ENCODE measurements around the gene DDX10.
"Not testable (repeated sequence)": the region's sequence is repeated elsewhere in the genome, so short reads cannot be mapped to it uniquely, and the experiment has no call there.

DDX10 gene

DNA sequence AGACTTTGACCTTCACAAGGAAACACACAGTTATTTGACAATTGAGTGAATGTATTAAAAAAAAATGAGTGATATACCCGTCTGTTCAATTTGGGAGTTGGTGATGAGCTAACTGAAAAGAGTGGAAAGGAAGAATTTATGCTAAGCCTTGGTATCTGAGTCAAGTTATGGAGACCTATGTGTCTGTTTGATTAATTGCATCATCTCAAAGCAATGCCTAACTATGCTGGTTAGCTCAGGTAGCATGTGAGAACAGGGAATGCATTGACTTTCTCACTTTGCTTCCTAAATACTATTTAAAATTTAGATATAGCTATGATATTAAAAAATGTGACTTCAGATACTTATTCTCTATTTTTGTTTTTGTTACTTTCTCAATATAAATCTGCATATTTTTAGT, 110.5 kb downstream of the DDX10 start:
- no peak for DNase-seq

DNA sequence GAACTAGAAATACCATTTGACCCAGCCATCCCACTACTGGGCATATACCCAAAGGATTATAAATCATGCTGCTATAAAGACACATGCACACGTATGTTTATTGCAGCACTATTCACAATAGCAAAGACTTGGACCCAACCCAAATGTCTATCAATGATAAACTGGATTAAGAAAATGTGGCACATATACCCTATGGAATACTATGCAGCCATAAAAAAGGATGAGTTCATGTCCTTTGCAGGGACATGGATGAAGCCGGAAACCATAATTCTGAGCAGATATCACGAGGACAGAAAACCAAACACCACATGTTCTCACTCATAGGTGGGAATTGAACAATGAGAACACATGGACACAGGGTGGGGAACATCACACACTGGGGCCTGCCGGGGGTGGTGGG, 114.3 kb downstream of the DDX10 start:
- not testable (repeated sequence) for DNase-seq

DNA sequence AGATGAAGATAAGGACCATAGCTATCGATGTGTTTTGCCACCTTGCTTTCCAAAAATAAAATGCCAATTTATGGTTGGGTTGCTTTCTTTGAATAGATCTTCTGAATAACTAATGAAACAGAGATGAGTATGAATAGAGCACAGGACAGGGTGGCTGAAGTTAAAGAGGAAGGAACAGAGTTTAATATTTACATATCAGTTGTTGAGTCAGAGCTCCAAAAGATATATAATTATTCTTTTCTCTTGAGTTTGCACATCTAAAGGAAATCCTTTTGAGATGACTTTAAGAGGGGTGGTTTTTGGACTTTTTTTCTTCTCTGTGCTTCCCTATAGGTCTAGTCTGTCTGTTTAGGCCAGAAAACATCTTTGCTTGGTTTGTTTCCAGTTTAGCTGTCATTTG, 115.2 kb downstream of the DDX10 start:
- DNase-seq = no peak

DNA sequence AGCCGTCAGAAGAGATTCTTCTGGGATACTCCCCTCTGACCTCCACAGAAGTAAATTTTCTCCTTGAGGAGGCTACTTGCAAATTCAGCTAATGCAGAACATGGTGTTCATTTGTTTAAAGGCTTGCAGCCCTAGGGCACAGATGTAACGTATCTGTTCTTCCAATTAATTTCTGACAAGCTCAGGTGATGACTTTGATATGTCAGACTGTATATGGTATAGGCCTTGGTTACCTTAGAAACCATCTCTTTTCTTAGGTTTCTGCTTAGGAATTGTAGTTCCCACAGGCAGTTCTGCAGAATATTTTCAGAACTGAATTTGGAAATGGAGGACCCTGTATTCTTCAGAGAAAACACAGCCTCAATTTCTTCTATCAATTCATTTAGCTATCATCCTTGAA, 117.1 kb downstream of the DDX10 start:
- DNase-seq = no peak

DNA sequence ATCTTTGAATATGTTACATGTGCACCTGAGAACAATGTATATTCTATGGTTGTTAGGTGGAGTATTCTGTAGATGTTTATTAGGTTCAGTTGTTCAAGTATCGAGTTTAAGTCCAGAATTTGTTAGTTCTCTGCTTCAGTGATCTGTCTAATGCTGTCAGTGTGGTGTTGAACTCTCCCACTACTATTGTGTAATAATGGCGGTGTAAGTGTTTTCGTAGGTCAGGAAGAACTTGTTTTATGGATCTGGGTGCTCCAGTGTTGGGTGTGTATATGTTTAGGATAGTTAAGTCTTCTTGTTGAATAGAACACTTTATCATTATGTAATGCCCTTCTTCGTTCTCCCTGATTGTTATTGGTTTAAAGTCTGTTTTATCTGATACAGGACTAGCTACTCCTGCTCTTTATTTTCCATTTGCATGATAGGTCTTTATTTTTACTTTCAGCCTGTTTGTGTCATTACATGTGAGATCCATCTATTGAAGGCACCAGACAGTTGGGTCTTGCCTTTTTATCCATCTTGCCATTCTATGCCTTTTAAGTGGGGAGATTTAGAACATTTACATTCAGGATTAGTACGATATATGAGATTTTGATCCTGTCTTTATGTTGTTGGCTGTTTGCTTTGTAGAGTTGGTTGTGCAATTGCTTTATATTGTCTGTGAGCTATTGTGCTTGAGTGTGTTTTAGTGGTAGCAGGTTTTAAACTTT, 121.6 kb downstream of the DDX10 start:
- peak in 2 of 4 experiments; percentile 12 to 13 for DNase-seq

DNA sequence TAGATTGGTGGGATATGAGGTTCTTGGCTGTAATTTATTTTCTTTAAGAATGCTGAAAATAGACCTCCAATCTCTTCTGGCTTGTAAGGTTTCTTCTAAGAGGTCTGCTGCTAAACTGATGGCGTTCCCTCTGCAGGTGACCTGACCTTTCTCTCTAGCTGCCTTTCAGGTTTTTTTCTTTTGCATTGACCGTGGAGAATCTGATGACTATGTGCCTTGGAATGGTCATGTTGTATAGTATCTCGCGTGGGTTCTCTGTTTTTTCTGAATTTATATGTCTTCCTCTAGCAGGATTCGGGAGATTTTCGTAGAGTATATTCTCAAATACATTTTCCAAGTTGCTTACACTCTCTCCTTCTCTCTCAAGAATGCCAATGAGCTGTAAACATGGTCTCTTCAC, 122.2 kb downstream of the DDX10 start:
- no peak for DNase-seq

DNA sequence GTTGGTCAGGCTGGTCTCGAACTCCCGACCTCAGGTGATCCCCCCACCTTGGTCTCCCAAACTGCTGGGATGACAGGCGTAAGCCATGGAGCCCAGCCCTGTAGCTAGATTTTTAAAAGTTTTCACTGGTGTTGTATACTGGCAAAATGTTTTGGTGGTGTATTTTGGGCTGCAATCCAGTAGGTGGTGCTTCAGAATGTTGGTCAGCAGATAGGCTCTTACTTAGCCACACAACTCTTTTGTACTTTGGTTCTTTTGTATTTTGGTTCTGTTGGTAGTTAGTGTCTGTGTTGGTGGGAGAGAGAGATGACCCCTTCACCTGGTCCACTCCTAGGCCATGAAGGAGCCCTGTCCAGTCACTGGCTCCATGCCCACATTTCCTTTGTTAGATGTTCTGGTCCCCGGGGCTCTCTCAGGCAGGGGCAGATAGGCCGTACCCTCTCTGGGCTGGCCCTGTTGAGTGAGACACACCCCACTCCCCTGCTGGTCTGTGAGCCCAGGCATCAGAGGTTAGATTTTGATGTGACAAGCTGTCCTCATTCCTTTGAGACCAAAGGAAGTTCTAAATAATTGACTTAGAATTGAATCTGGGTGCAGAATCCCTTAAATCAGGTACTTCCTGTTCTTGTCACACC, 123.8 kb downstream of the DDX10 start:
- DNase-seq = peak in 2 of 4 experiments; percentile 9 to 10

DNA sequence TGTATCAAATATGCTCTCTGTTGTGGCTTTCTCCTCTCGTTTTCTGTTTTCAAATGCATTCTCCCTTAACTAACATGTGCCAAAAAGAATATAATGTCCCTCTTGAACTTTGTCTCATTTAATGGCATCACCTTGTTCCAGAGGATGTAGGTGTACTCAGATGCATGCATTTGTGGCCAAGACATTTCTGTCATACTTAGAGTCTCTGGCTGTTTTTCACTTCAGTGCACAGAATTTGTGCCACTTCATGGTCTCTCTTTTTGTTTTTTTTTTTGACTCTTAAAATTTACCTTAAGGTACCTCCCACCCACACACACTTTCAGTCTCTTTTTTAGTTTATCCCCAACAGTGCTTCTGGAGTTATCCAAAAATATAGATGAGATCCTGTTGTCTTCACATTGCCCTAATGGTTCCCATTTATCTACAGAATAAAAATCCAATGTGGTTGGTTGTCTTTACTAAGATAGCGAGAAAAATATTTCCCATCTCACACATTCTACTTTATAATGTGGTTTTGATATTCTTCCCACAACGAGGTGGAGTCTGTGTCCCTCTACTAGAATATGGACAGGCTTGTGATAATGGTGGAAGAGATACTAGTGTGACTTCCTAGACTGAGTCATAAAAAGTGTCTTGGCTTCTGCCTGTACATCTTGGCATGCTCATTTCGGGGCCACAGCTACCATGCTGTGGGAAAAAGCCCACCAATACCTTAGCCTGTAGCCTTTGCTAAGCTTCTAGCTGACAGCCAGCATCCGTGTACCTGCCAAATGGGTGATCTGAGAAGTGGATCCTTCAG, 125.8 kb downstream of the DDX10 start:
- DNase-seq = no peak

DNA sequence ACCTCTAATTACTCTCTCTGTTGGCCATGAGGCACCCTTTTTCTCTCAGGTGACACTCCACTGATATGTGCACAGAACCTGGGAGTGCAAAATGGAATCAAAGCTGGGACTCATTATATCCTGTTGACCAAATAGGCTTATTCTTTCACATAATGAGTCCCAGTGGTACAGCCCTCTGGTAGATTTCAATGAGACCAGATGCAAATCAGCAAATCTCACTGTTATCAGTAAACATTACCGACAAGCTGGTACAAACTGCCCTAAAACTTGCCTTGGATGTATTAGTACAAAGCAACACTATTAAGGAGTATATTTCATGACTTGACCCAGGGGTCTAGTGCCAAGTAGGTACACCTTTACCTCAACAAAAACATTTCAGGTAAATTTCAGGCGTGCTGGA, 128.3 kb downstream of the DDX10 start:
- no peak for DNase-seq

DNA sequence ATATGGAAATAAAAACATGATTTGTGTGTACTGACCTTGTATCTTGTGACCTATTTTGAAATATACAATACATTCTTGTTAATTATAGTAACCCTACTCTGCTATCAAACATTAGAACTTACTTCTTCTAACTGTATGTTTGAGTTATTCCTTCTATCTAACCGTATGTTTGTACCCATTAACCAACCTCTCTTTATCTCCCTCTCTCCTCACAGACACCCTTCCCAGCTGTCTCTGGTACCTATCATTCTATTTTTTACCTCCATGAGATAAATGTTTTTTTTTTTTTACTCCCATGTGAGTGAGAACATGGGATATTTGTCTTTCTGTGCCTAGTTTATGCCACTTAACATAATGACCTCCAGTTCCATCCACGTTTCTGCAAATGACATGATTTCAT, 128.7 kb downstream of the DDX10 start:
- DNase-seq = no peak

DNA sequence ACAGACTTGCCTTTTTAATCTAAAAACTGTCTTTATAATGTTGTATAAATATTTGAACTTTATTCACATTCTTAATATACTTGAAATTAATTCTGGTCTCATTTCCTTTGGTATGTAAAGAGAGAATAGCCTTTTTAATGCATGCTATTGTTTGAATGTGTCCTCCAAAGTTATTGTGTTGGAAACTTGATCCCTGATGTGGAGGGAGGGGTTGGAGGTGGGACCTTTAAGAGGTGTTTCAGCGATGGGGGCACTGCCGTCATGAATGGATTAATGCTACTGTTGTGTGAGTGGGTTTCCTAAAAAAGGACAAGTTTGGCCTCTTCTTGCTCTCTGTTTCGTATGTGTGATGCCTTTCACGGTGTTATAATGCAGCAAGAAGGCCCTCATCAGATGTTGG, 131.7 kb downstream of the DDX10 start:
- no peak for DNase-seq

DNA sequence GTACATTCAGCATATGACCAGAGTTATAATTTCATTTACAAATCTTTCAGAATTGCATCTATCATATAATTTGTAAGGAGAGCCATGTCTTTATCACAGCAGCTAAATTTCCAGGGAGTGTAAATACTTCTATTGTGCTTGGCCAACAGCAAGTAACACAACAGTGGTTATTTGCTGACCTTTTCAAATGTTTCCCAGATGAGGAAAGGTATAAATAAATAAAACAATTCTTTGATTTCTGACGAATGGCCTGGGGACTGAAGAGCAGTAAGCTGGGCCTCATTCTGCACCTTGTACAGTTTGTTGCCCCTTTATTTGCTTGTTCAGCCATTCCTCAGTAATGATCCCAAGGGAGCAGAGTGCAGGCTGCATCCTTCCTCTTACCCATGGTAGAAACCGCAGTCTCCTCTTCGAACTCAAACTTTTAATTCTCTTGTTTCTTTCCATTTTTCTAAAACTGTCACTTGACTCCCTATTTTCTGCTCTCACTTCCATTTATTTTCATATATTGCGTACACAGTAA, 132.8 kb downstream of the DDX10 start:
- DNase-seq = no peak

DNA sequence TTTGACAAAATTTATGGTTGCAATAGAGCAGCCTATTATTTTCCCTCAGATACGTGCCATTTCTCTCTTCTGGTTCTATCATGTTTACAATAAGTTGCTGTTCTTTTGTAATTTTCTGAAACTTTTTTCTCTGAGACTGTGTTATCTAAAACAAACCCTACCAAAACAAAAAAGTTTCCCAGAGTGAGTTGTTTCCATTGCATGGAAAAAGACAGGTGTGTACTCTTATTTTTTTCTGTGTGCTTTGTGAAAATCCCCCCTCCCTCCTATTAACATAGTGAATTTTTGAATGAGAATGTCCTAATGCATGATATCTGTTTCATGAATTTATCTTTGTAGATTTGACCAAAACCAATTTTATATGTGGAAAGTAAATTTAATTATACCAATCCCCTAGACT, 137.6 kb downstream of the DDX10 start:
- no peak for DNase-seq

DNA sequence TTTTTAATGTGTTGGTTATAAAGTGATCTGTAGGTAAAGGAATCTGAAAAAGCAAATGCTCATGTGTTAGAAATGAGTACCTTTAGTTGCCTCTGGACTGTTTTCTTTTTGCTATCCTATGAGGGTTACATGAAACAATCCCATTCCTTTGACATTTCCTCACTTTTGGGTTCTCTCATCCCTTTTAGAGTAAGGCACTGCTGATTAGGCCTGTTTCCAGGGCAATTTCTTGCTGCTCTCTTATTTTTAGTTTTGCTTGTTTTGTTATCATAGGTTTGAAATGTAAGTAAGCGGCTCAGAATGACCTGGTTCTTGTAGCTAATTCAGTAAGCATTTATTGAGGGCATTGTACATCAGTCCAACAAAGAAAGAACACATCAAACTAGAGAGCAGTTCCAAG, 138.9 kb downstream of the DDX10 start:
- DNase-seq = no peak

DNA sequence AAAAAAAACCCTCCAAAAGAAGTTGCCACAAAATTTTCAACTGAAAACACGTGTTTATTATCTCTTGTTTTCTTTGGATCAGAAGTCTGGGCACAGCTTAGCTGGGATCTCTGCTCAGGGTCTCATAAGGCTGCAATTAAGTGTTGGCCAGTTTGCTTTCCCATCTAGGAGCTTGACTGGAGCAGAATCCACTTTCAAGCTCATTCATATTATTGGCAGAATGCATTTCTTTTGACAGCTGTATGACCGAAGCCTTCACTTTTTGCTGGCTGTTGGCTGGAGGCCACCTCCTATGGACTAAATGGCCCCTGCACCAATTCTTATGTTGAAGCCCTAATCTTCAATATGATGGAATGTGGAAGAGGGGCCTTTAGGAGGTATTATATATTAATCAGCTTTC, 139.6 kb downstream of the DDX10 start:
- no peak for DNase-seq

DNA sequence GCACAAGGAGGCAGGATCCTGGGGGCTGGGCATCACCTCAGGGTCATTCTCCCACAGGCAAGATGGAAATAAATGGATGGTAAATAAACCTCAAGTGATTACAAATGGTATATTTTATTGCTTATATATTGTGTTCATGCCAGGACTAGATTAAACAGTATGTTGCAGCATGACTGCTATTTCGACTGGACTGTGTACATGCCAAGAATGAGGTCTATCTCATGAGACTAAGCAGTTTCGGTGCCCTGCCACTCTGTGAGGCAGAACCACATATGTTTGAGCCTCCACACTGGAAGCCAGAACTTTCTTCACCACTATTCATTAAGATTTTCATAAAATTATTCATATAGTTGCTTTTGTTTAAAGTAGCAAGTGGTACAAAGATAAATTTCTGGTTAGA, 140.2 kb downstream of the DDX10 start:
- DNase-seq = peak in 1 of 4 experiments; percentile 21

DNA sequence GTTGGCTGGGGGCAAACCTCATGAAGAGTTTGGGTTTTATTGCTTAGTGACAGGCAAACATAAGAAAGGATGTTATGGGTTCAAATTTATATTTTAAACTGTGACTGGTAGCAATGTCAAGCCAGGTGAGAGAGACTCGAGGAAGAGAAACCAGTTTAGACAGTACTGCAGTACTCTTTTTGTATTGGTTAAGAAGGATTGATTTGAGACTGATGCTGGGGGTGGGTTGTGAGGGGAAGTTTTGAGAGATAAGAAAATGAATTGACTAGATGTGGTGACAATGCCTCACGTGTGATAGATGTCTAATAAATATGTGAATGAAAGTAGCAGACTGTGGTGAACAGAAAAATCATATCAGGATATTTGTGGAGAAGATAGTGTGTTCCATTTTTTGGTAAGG, 142.4 kb downstream of the DDX10 start:
- DNase-seq = no peak

DNA sequence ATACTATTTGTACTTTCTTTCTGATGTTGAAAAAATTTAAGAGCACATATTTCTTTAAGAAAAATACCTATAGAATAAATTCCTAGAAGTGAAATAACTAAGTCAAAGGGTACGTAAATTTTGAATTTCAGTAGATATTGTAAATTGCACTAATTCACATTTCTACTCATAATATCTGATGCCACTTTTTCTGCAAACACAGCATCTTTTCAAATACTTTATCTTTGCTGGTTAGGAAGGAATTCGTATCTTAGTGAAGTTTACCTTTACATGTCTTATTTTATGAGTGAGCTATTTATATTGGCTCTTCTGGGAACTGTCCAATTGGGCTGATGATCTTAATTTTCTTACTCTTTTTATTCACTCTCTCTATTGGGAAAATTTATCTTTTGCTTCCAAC, 148.2 kb downstream of the DDX10 start:
- DNase-seq = no peak

DNA sequence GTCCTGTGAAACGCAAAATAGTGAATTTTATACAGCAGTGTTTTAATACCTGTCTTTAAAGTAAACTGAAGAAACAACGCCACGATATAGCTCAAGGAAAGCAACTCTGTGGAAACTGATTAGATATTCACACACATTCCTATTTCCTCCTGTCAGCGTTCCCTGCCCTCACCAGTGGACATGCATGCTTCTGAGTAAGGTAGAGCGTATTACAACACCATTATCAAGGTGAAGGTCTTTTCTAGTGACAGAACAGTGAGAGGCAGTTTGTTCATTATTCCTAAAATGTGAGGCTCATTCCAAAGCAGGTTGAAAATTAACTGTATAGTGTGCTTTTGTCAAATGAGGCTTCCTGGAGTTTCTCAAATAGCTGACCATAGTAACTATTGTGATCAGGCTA, 153.1 kb downstream of the DDX10 start:
- DNase-seq = no peak

DNA sequence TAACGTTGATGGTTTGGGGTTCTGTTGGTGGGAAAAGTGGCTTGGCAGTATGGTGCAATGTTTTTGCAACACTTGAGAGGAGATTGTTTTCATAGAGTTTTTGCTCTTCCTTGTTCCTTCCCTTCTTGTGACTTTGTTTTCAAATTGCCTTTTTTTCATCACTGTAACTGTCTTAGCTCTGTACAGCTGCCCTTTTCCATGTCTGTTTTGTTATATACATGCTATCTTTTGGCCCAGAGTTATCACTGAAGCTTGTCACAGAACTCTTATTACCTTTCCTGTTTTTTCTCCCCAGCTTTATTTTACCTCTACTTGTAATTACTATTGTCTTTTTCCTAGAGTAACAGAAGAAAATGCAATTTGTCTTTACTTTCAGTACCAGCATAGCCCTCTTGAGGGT, 154.1 kb downstream of the DDX10 start:
- peak in 1 of 4 experiments; percentile 3 for DNase-seq

DNA sequence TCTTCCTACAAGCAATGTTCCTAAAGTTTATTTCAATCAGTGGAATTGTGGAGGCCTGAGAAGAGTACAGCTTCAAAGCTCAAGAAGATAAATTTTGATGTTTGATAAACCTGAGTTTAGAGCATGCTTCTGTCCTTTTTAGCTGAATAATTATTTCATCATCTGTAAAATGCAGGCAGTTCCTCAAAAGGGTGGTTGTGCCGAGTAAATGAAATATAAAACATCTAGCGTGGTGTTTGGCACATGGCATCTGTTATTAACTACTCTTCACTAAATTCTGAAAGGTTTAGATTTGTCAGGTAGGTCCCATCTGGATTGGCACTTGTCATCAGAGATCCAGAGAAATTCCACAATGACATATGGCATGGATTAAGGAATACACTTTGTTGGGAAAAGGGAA, 155.1 kb downstream of the DDX10 start:
- DNase-seq = peak in 2 of 4 experiments; percentile 29 to 42

DNA sequence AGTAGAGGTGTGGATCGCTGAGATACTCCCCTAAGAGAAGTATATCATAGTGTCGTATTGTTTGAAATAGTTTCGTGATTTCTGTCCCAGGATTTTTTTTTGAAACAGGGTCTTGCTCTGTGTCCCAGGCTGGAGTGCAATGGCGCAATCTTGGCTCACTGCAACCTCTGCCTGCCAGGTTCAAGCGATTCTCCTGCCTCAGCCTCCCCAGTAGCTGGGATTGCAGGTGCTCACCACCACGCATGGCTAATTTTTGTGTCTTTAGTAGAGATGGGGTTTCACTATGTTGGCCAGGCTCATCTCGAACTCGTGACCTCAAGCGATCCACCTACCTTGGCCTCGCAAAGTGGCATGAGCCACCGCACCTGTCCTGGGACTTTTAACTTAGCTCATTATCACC, 159.1 kb downstream of the DDX10 start:
- not testable (repeated sequence) for DNase-seq

DNA sequence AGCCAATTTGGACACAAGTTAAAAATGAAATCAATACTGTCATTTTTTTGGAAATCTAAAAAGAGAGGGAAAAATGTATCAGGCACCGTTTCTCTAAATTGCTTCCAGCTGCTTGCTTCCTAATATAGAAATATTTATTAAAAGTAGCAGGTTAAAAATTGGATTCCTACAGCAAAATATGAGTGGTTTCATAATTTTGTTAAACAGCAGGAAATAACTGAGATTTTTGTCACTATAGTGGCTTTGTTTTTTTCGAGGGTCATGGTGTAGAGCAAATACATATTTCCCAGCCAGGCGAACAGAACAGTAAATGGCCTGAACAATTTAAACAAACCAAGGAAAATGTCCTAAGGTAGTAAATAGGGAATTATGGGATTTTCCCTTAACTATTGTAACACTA, 159.7 kb downstream of the DDX10 start:
- no peak for DNase-seq

DNA sequence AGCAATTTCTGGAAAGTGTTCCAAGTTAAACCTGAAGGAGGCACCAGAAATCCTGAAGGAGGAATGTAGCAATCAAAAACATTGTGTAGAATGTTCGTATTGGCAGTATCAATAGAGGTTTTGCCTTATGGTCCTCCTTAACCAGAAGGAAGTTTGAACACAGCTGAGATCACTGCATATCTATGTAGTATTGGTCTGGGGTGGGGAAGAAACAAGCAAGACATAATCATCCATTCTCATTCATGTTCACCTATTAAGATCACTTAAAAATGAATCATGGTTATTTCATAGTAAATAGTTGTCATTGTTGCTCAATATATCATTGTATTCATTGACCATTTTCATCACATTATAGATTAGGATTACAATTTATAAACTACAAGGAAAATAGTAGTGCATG, 160.5 kb downstream of the DDX10 start:
- no peak for DNase-seq
